ENCODE measurements around the gene NKX6-2. TPM values are rescaled to one million over a fixed set of nuclear protein-coding genes. Genes with fewer than 3 reads are reported as not detected.

Gene NKX6-2
- total and polyA plus RNA-seq, 2 experiments from 2014 or later: 0.24 to 9.3 TPM

- Histone ChIP-seq H4K20me1 (replicated peaks; ENCODE audit: insufficient read depth) (no peaks in the 10 kb centered on the region), H3F3A (replicated peaks; ENCODE audit: low read depth) (no peaks in the 10 kb centered on the region), H3K27me3 (ENCODE audit: insufficient read depth) (no peaks in the 10 kb centered on the region), H3K79me2 (replicated peaks; ENCODE audit: insufficient read depth) (no peaks in the 10 kb centered on the region), H3K36me3 (ENCODE audit: insufficient read depth) (no peaks in the 10 kb centered on the region), H3K4me3 (no peak overlapping the region), H3K4me2 (no peak overlapping the region), H2AFZ (no peak overlapping the region), H3K9me2 (ENCODE audit: insufficient read depth) (no peaks in the 10 kb centered on the region), H3K4me1 (ENCODE audit: insufficient read depth) (no peaks in the 10 kb centered on the region), H3K27ac (ENCODE audit: low read depth) (no peak overlapping the region)
- H3K36me3 Mint-ChIP-seq (ENCODE audit: low read depth): no peaks in the 10 kb centered on the region; the same call in 2 of the 3 replicates
- H3K4me3 Mint-ChIP-seq: no peak overlapping the region
- ATAC-seq: no peak
- peaks cover 7% of the 10 kb centered on the region for H3K27me3 Mint-ChIP-seq (ENCODE audit: insufficient read depth, low read depth, poor library complexity)
- TF ChIP-seq ZNF114 (CRISPR knock-in tag; IDR thresholded peaks at IDR 0.05) (no peak), ETS1 (IDR thresholded peaks at IDR 0.05) (no peak), CTCF (conservative IDR thresholded peaks at IDR 0.05; ENCODE audit: low read depth in 2 of 2) (no peak)
- 0 out of 3 replicates have a peak, but pooled peaks cover 3% of the 10 kb centered on the region for H3K9me3 Mint-ChIP-seq
- no peak for DNase-seq (ENCODE audit: low spot score)
- H3K4me1 Mint-ChIP-seq: peaks cover 4% of the 10 kb centered on the region; the same call in 1 of the 3 replicates
- no peak overlapping the region for H3K27ac Mint-ChIP-seq
Measured at GRCh38 chr10:132803416-132804210, 17.7 kb upstream of the NKX6-2 start.

DNA sequence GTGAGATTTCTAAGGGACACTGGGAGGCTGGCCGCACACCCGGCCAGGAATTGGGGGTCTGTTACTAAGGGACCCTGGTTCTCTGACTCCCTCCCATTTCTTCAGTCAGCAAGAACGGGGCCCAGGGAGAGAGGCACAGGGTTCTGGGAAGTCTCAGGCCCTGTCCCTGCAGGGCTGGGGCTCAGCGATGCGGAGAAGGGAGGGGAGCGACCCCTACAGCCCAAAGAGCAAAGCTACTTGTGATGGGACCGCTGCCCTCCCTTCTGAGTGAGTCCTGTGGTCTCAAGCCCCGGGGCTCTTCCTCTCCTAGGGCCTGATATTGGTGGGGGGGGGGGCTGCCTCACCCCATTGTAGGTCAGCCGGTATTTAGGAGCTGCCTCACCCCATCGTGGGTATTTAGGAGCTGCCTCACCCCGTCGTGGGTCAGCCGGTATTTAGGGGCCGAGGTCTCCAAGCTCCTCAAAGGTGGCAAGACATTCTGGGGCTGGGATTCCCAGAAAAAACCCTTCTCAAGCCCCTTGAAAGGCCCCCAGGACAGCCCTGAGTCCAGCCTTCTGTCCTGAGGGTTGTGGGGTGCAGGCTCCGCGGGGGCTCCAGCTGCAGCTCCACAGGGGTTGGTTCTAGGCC lies 16.9 kb upstream of the NKX6-2 start:
- Mint-ChIP-seq H3K36me3 (ENCODE audit: low read depth) (no peaks in the 10 kb centered on the region; the same call in 2 of the 3 replicates), H3K27ac (no peak overlapping the region), H3K4me3 (no peak overlapping the region), H3K4me1 (peaks cover 4% of the 10 kb centered on the region; the same call in 1 of the 3 replicates), H3K9me3 (0 out of 3 replicates have a peak, but pooled peaks cover 3% of the 10 kb centered on the region), H3K27me3 (ENCODE audit: insufficient read depth, low read depth, poor library complexity) (peaks cover 6% of the 10 kb centered on the region)
- no peaks in the 10 kb centered on the region for H3K27me3 ChIP-seq (ENCODE audit: insufficient read depth)
- TF ChIP-seq CTCF (conservative IDR thresholded peaks at IDR 0.05; ENCODE audit: low read depth in 2 of 2) (peak in 1 of 2 experiments; percentile 51; a peak in 2 of 4 replicates), ETS1 (IDR thresholded peaks at IDR 0.05) (no peak)
- H3K79me2 ChIP-seq (replicated peaks; ENCODE audit: insufficient read depth): no peaks in the 10 kb centered on the region
- no peak overlapping the region for H3K4me2 ChIP-seq
- ATAC-seq: peak; percentile 56
- H2AFZ ChIP-seq: no peak overlapping the region
- no peaks in the 10 kb centered on the region for H3K36me3 ChIP-seq (ENCODE audit: insufficient read depth)
- DNase-seq (ENCODE audit: low spot score): no peak
- H3K27ac ChIP-seq (ENCODE audit: low read depth): no peak overlapping the region
- no peaks in the 10 kb centered on the region for H3K4me1 ChIP-seq (ENCODE audit: insufficient read depth)
- no peaks in the 10 kb centered on the region for H4K20me1 ChIP-seq (replicated peaks; ENCODE audit: insufficient read depth)
- H3K9me2 ChIP-seq (ENCODE audit: insufficient read depth): no peaks in the 10 kb centered on the region
- no peak overlapping the region for H3K4me3 ChIP-seq
- H3F3A ChIP-seq (replicated peaks; ENCODE audit: low read depth): no peaks in the 10 kb centered on the region
